NCI-H1417 treated with DMSO at 0.1 percent for 48 hours (cell line): ENCODE data around the gene CTTNBP2.

Experiments used
- DNase-seq: peaks from one replicate; lab custom pipeline; 2025; lab: John Stamatoyannopoulos, UW

The CTTNBP2 gene

DNA sequence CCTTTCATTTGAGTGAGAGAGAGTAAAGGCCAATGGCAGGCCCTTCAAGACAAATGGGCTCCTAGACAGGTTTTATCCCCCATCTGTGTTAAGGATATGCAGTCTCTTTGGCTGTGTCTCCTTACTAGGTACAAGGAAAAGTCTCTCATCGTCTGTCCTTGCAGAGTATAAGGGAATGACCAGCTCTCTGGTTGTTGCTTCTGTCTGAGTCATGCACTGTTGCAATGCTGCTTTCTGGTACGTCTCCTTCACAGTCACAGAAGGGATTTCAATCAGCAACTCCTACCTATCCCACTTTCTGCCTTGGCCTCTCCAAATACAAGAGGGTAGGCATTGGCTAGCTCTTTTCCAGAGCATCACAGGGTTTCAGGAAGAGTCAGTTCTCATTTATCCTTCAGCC is 48.1 kb downstream of the CTTNBP2 start:
- DNase-seq = no peak

DNA sequence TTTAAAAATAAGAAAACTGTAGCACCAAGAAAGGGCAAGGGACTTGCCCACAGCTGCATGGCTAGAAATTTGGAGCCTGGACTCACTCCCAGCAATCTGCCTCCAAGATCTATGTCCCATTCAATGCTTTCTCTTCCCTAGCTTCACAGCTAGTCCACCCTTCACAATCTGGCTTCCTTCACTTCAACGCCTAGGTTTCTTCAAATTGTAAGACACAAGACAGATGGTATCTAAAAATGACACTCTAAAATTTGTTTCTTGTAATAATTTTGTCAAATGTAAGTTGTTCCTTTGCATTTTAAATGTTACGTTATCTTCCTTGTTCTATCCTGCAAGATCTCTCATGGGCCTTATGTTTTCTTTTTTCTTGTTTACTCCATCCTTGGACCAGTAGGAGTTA is 48.6 kb downstream of the CTTNBP2 start:
- no peak for DNase-seq

DNA sequence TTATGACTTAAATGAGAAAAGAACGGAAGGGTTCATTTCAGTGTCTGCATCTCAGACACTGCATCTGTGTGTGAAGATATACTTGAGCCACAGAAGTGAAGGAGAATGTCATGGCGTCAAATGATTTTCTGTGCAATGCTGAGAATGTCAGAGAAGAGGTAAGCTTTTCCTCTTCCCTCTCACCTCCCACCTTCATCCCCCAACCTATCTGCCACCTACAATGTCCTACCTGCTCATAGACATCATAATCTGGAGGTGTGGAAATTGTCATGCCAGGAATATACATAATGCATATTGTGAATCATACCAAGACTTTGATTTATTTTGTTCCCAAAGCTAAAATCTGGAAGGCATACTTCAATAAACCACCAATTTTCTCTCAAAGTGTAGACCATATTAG is 53.7 kb downstream of the CTTNBP2 start:
- DNase-seq = no peak

DNA sequence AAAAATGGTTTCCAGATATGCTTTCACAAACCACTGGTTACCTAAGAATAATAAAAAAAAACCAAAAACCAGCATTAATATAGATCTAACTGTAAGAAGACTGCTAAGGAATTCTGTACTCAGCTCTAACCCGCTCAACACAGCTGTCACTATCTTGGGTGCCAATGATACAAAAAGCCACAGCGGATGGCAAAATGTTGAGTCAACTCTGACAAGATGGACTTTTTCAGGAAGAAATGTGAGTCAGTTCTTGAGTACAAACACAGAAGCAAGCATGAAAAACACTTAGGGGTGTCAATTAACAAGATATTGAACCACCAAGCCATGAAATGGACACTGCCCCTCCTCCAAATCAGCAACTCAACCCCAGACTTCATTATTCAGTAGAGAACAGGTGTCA is 55.0 kb downstream of the CTTNBP2 start:
- DNase-seq = no peak

DNA sequence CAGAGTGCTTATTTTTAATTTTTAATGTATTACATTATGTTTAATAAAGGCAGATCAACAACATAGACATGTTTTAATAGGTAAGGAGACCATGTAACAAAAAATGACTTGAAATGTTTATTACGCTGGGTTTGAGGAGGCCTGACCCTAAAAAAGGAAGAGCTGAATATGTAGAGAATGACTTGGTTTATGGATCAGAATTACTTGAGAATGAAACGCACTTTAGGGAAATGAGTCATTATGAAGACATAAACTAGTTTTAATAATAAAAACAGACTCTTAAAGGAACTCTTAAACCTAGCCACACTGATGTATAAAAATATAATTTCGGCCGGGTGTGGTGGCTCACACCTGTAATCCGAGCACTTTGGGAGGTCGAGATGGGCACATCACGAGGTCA is 56.5 kb downstream of the CTTNBP2 start:
- no peak for DNase-seq

- no peak for DNase-seq
Observed at GRCh38 chr7:117811696-117812095, 61.5 kb downstream of the CTTNBP2 start.

GRCh38 chr7:117810642-117811512 is 62.4 kb downstream of the CTTNBP2 start:
- DNase-seq = no peak

GRCh38 chr7:117809958-117810357 is 63.3 kb downstream of the CTTNBP2 start:
- DNase-seq = no peak

- no peak for DNase-seq
Observed at GRCh38 chr7:117808910-117809705, 64.1 kb downstream of the CTTNBP2 start.

DNA sequence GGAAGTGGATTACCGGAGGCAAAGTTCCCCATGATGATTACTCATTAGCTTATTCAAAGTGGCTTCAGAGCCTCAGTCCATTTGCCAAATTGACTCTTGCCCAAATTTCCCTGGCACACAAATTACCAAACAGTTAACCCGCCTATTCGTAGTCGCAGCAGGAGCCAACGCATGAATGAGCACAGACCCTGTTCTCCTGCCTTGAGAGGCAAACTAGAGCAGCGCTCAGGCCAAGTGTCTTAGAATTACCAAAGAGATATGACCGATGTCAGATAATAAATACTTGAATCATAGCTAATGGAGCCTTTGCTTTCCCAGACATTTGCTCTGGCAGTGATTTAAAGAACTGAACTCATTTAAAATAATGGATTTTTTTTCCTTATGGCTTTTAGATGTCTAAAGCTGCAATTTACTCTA is 64.9 kb downstream of the CTTNBP2 start:
- peak; percentile 39 for DNase-seq

DNA sequence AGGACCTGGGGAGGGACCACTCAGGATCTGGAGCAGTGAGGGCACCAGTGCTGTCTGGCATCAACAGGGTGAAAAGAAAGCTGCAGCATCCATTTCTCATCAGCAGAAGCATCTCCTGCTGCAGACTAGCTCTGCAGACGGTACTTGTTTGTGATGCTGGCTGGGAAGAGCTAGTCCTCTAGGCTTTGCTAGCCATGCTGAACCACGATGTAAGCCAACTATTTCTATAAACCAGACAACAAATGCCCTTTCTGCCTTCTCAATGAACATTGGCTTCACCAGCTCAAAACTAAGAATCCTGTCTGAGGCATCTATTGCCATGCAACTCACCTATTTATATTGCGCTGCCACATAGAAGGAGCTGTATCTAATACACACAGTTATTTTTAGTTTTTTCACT is 65.6 kb downstream of the CTTNBP2 start:
- no peak for DNase-seq

- no peak for DNase-seq
Observed at GRCh38 chr7:117806011-117806410, 67.2 kb downstream of the CTTNBP2 start.

- DNase-seq = no peak
Observed at GRCh38 chr7:117805241-117805640, 68.0 kb downstream of the CTTNBP2 start.

GRCh38 chr7:117803476-117803875 is 69.8 kb downstream of the CTTNBP2 start:
- no peak for DNase-seq

DNA sequence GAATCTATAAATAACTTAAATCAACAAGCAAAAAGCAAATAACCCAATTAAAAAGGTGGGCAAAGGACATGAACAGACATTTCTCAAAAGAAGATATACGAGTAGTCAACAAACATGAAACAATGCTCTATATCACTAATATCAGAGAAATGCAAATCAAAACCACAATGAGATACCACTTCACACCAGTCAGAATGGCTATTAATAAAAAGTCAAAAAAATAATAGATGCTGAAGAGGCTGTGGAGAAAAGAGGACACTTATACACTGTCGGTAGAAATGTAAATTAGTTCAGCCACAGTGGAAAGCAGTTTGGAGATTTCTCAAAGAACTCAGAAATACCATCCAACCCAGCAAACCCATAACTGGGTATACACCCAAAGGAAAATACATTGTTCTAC is 70.6 kb downstream of the CTTNBP2 start:
- no peak for DNase-seq

GRCh38 chr7:117800841-117801240 is 72.4 kb downstream of the CTTNBP2 start:
- DNase-seq = no peak

DNA sequence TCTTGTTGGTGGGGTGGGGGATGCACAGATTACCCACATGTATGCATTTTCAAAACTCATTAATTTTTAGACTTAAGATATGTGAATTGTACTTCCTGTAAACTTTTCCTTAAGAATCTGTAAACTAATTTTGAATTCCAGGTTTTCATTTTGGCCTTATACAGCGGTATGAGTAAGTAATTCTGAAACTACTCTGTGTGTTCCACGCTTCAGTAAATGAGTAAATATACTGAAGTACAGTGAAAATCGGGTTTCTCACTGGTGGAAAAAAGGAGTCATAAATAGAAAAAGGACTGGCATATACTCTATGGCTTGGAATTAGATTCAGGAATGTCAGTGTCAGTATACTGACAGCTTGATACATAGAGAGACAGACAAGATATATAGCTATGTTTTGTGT is 72.8 kb downstream of the CTTNBP2 start:
- no peak for DNase-seq

DNA sequence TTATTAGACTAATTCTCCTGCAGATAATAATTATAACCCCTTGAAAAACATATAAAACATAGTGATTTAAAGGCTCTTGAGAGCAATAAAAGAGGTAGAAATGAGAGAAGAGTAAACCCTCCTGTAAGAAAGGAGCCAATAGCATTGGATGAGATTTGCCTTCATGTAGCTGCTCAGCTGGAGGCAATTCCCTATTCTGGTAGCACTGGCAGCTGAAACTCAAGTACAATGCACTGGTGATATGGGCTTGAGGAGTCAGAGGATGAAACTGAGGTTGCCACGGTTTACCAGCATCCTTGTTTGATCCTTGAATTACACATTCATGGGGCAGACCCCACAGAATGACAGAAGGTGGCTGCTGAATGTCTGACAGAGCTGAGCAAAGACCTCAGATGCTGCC is 76.4 kb downstream of the CTTNBP2 start:
- peak; percentile 49 for DNase-seq

GRCh38 chr7:117793976-117794375 is 79.3 kb downstream of the CTTNBP2 start:
- DNase-seq = no peak

- no peak for DNase-seq
Observed at GRCh38 chr7:117793521-117793920, 79.7 kb downstream of the CTTNBP2 start.

DNA sequence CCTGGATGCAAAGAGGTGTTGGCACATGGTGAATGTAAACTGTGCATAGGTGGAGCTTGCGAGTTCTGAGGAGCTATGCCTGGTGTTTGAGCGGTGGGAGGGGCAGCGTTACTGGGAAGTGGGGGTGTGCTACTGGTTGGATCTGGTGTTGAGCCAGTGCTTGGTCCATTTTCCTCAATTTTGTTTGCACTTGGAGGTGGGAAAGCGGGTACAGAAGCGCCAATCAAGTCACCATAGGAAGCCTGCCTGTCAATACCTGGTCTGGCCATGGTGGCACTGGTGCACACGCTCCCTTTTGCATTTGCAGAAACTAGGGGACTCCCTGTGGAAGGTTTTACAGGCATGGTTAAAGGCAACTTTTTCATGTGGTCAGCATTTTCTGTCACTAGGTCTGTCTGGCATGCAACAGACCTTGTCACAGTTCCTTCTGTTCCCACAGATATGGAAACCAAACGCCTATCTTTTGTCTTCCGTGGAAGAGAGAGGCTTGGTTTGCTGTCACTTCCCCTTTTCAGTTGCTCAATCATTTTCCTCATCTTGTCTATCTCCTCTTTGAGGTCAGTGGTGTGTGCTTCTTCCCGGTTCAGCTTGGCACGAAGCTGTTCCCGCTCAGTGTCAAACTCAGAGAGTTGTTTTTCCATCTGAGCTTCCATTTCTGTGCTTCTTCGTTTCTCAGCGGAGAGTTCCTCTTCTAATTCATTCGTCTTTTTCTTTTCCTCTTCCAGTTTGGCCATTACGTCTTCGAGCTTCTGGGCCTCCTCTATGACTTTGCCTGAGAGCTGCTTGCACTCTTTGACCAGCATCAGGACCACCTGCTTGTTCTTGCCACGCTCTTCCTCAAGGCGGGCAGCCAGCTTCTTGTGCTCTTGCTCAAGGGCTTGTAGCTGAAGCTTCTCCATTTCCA is 81.1 kb downstream of the CTTNBP2 start:
- no peak for DNase-seq

- DNase-seq = no peak
Observed at GRCh38 chr7:117790731-117791130, 82.5 kb downstream of the CTTNBP2 start.
